Psoas muscle (tissue), 8 donors: ENCODE results near the gene NOP10. TPM values are rescaled to one million over a fixed set of nuclear protein-coding genes. Genes with fewer than 3 reads are reported as not detected.
A peak's percentile ranks its signal among the peaks of the same experiment; 100 is the strongest.
"Not testable (repeated sequence)": the region's sequence is repeated elsewhere in the genome, so short reads cannot be mapped to it uniquely, and the experiment has no call there.

Experiments used
- ATAC-seq, 4 donors: fragments of 200-7000 bp; cut with Tn5 transposase; one replicate each; pipeline ENCODE4 v1.9.1; 2020; ENCODE audit warnings: moderate library complexity in 3 of 4, mild to moderate bottlenecking in 2 of 4
- DNase-seq, 2 donors: peaks; one replicate each; pipeline ENCODE4 v3.0.0-alpha.2; 2020
- H3K27ac ChIP-seq: fragments of 200-600 bp; one replicate; pipeline ENCODE4 v1.8.0; 2022
- H3K27me3 ChIP-seq, 3 donors: fragments of 200-600 bp in 1 of 3; one replicate each; pipeline versions ENCODE4 v1.6.1 to v1.8.0; 2013 to 2022; ENCODE audit warnings: low read length in 2 of 3, mild to moderate bottlenecking in 2 of 3, moderate library complexity in 1 of 3; ENCODE audit not compliant: insufficient read depth in 3 of 3
- H3K36me3 ChIP-seq, 2 donors: fragments of 200-600 bp in 1 of 2; one replicate each; pipeline versions ENCODE4 v1.6.1 to v1.8.0; 2013 to 2022; ENCODE audit warnings: low read depth in 1 of 2, mild to moderate bottlenecking in 1 of 2, moderate library complexity in 1 of 2; ENCODE audit not compliant: insufficient read depth in 1 of 2
- H3K4me1 ChIP-seq: fragments of 200-600 bp; one replicate; pipeline ENCODE4 v1.8.0; 2022
- H3K4me3 ChIP-seq: fragments of 200-600 bp; one replicate; pipeline ENCODE4 v1.8.0; 2022; ENCODE audit warnings: mild to moderate bottlenecking
- H3K9me3 ChIP-seq: fragments of 200-600 bp; one replicate; pipeline ENCODE4 v1.8.0; 2022
- WGBS, 3 donors: extraction: QIAGEN DNeasy Blood & Tissue Kit; methylation state at CpG; one replicate each; pipeline versions ENCODE4 v1.1.6 to v1.1.7; 2013; 5-methylcytosine and 5-hydroxymethylcytosine counted together
- intact Hi-C, 2 donors: fragments of 100-400 bp; cut with DNase I; formaldehyde crosslinking; loops; one replicate each; pipeline versions ENCODE4 v1.11.0 to v1.14.2; 2022
- long read RNA-seq, 2 donors: library from polyadenylated mRNA; unstranded; transcript quantifications; one replicate each; pipeline ENCODE4 v2.0.0, GENCODE V29; 2021
- polyA plus RNA-seq, 3 donors: library from polyadenylated mRNA; stranded (reverse); fragments of 200-250 nt; gene quantifications; one replicate each; pipeline ENCODE4 v1.2.3, GENCODE V29; 2013
- total RNA-seq, 4 donors: library from RNA; stranded (reverse); fragmentation: NEBNext Ultra II Directional in 2 of 4; extraction: Animal tissue kit (Norgen Biotek cat#: 25700) in 2 of 4; gene quantifications; one replicate each; pipeline versions ENCODE4 v1.2.1 to v1.2.4, GENCODE V29; 2021 to 2023
- TF ChIP-seq, protein P1 (sequence below): fragments of 200-600 bp; IDR thresholded peaks from one replicate; pipeline ENCODE4 v1.8.0; 2022; ENCODE audit warnings: antibody characterized with exemption
- donor health status: healthy with polysubstance abuse.
- donor health status: DM: no; HTN: no; CAD: no; lungs with moderate emphysema.
- donor health status: Bipolar disorder and iron deficiency.
- donor health status: healthy.
- donor health status: DM: yes; HTN: yes; CAD: no.
- donor health status: DM: no; HTN: no; CAD: no.
- donor health status: DM: no; HTN: no; CAD: no.
- donor health status: DM: yes; HTN: yes; CAD: no.

Gene NOP10
- total RNA-seq (100 to 1,000 TPM; 123 to 146 (median 134) TPM), polyA plus RNA-seq (100 to 1,000 TPM; 241 to 441 (median 274) TPM)
- long read RNA-seq, donor 1, transcript NOP10-201 (2 exons, 554 nt): major isoform, 51 of 52 reads
- long read RNA-seq, donor 1, partial matches to known transcripts: 0 of 52 reads
- long read RNA-seq, donor 1, other reads (novel, unspliced or antisense): 1 of 52 reads
- long read RNA-seq, donor 2, transcript NOP10-201 (2 exons, 554 nt): major isoform, 62 of 62 reads
- long read RNA-seq, donor 2, partial matches to known transcripts: 0 of 62 reads
- long read RNA-seq, donor 2, other reads (novel, unspliced or antisense): 0 of 62 reads

DNA sequence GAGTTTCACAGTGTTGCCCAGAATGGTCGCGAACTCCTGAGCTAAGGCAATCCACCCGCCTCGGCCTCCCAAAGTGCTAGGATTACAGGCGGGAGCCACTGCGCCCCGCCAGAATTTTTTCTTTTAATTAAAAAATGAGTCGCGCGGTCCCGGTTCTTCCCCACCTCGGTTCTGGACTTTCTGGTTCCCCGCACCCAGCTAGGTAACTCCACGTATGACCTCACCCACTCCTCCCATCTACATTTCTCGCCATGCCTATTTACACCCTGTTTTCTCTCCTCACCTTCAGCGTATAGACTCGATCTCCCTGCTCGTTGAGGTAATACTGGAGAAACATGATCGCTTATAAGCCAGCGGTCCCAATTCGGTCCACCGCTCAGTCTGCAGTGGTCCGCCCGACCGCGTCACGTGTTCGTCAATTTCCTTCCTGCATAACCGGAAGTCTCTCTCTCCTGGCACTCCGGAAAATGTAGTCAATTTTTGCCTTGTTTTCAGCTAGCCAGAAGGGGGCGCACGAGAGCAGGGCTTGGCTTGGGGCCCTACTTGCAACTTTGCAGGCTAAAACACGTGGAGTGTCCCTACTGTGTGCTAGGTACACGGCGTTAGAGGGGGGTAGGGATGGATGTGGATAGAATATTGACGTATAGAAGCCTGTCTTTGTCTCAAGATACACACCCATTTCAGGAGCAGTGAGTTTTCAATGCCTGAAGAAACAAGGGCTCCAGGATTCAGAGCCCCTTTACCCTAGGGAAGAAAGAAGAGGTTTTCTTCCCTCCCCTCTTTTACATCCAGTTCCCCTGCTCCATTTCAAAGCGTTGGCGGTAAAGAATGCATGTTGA is at the start of gene NOP10, which contains the start of gene NUTM1:
TSS of gene NOP10 (minus strand) at position 400 of the 839 bp plus-strand sequence. CDS start at position 337, 63 bp downstream.
TSS of gene NUTM1 (plus strand) at position 579 of the 839 bp plus-strand sequence. CDS start 382 bp downstream, outside the sequence.
- Histone ChIP-seq H3K27ac (peak within 1 kb of the TSS; percentile 77), H3K4me1 (peaks cover 10% of the 10 kb centered on the region), H3K9me3 (no peaks in the 10 kb centered on the region), H3K27me3 (no peaks in the 10 kb centered on the region), H3K4me3 (peak within 1 kb of the TSS; percentile 84), H3K36me3 (peaks cover 0 to 26% of the 10 kb centered on the region in 2 donors)
- peak; percentile 90 to 95 for DNase-seq
- ATAC-seq: peak; percentile 94 to 97 (median 96)
- TF ChIP-seq, protein P1, sequence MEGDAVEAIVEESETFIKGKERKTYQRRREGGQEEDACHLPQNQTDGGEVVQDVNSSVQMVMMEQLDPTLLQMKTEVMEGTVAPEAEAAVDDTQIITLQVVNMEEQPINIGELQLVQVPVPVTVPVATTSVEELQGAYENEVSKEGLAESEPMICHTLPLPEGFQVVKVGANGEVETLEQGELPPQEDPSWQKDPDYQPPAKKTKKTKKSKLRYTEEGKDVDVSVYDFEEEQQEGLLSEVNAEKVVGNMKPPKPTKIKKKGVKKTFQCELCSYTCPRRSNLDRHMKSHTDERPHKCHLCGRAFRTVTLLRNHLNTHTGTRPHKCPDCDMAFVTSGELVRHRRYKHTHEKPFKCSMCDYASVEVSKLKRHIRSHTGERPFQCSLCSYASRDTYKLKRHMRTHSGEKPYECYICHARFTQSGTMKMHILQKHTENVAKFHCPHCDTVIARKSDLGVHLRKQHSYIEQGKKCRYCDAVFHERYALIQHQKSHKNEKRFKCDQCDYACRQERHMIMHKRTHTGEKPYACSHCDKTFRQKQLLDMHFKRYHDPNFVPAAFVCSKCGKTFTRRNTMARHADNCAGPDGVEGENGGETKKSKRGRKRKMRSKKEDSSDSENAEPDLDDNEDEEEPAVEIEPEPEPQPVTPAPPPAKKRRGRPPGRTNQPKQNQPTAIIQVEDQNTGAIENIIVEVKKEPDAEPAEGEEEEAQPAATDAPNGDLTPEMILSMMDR: peak; percentile 93
- intact Hi-C loops: loop anchor here in 1 of 2 donors (1.0 to 5.0 kb wide), 3 partner anchors 24 to 241 kb away; partner anchors contain the start of genes EMC4, EMC7, LPCAT4 and PGBD4
- WGBS, 3 donors: 1% methylated on average over 38 of the region's 38 CpGs

DNA sequence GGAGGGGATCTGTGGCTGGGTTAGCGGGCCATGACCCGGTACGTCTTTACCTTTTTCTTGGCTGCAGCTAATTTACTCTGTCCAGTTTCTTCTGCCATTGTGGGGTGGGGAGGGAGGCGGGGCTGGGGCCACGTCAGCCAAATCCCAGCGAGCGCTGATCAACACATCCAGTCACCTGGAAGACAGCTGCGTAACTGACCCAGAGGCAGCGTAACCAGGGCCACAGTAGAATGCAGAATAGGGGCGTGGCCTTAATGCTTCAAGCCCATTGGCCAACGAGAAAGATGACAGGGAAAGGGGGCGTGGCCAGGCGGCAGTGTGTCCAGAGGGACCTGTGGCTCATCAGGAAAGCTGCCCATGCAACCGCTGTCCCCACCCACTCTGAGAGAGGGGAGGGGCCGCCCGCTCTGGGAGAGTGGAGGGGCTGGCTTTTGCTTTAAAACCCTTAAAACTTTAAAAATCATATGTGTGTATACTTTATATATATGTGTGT is 46.7 kb upstream of the NOP10 start:
- no CpG with 5 or more reads among the region's 16 CpGs for WGBS, 3 donors
- H3K4me3 ChIP-seq, intact Hi-C loops, DNase-seq, H3K27me3 ChIP-seq, H3K27ac ChIP-seq, ATAC-seq, H3K9me3 ChIP-seq, H3K4me1 ChIP-seq, H3K36me3 ChIP-seq: not testable (repeated sequence)

- H3K27me3 ChIP-seq, intact Hi-C loops, H3K36me3 ChIP-seq, H3K27ac ChIP-seq, H3K9me3 ChIP-seq, ATAC-seq, DNase-seq, H3K4me1 ChIP-seq, H3K4me3 ChIP-seq: not testable (repeated sequence)
- WGBS, 3 donors: no CpG with 5 or more reads among the region's 19 CpGs
Observed at GRCh38 chr15:34381829-34382521, 39.0 kb upstream of the NOP10 start.

DNA sequence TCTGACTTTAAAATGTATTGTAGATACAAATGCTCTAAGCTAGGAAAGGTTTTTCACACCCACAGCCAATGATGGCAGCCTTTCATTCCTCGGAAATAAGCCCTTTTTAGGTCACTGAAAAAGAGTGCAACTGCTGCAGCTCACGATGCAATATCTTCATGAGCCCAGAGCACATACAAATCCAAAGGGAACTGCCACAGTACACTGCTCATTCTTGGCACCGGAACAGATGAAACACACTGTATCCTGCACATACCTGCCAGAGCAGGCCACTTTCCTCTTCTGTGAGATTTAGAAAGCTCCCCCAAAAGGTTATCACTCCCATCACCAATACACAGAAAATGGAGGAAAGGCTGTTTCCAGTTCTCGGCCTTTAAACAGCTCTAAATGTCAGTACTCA is 37.6 kb upstream of the NOP10 start:
- DNase-seq, ATAC-seq, intact Hi-C loops, H3K36me3 ChIP-seq, H3K9me3 ChIP-seq, H3K27me3 ChIP-seq, H3K4me1 ChIP-seq, H3K27ac ChIP-seq, H3K4me3 ChIP-seq: not testable (repeated sequence)
- WGBS, 3 donors: 67 to 90% (median 88%) methylated on average over 4 of the region's 4 CpGs

DNA sequence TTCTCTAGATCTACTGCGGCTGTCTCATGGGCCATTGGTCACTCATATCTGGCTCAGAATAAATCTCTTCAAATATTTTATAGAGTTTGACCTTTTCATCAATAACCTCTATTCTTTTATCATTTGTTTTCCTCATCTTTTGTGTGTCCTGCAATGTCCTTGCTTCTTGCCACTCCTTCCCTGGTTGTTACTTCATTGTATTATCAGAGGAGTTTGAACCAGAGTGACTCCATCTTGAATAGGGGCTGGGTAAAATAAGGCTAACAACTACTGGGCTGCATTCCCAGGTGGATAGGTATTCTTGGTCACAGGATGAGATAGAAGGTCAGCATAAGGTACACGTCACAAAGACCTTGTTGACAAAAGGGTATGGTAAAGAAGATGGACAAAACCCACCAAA is 33.9 kb upstream of the NOP10 start:
- Histone ChIP-seq H3K27ac (no peak overlapping the region), H3K4me1 (no peaks in the 10 kb centered on the region), H3K36me3 (peaks cover 0 to 6% of the 10 kb centered on the region in 2 donors), H3K4me3 (no peak overlapping the region), H3K9me3 (no peaks in the 10 kb centered on the region), H3K27me3 (no peaks in the 10 kb centered on the region)
- no peak for DNase-seq
- TF ChIP-seq, protein P1: no peak
- intact Hi-C loops: no loop called here
- WGBS, 3 donors: 91 to 99% (median 98%) methylated on average over 2 of the region's 2 CpGs
- no peak for ATAC-seq

- H3K27ac ChIP-seq, H3K4me1 ChIP-seq, H3K27me3 ChIP-seq, intact Hi-C loops, H3K4me3 ChIP-seq, H3K36me3 ChIP-seq, ATAC-seq, H3K9me3 ChIP-seq, DNase-seq: not testable (repeated sequence)
- WGBS, 3 donors: 90 to 98% (median 92%) methylated on average over 2 of the region's 2 CpGs
Observed at GRCh38 chr15:34375541-34375940, 32.6 kb upstream of the NOP10 start.
